SK-N-SH (cell line): ENCODE results near the gene TMEM63B. TPM values are rescaled to one million over a fixed set of nuclear protein-coding genes. Genes with fewer than 3 reads are reported as not detected.

Experiments
- CTCF ChIA-PET: fragments of 300-600, 350-600 bp; formaldehyde crosslinking; extraction: SDS; loops from one replicate; lab custom pipeline; 2021; lab: Yijun Ruan, JAX
- POLR2A ChIA-PET: fragments of 350-600 bp; sonication (Branson Sonifier 250); formaldehyde crosslinking; extraction: SDS; loops from one replicate; lab custom pipeline; 2020; ENCODE audit warnings: antibody characterized with exemption, inconsistent platforms; lab: Yijun Ruan, JAX
- DNase-seq: peaks from one replicate; pipeline ENCODE4 v3.0.0; 2012
- H2AFZ ChIP-seq: fragments of 200-600 bp; sonication (generic); 2 replicates; pipeline ENCODE4 v1.8.1; 2016; ENCODE audit warnings: antibody characterized with exemption, mild to moderate bottlenecking, low read depth
- H3F3A ChIP-seq: fragments of 200-600 bp; sonication (generic); replicated peaks from 2 replicates; pipeline ENCODE3; 2016; ENCODE audit warnings: antibody characterized with exemption, mild to moderate bottlenecking; ENCODE audit not compliant: insufficient read depth
- H3K27ac ChIP-seq, 2 experiments: fragments of 200-500 bp in 1 of 2; fragments of 200-600 bp in 1 of 2; sonication (Bioruptor generic) in 1 of 2; sonication (generic), shearing (Covaris generic) in 1 of 2; 2 replicates each; pipeline versions ENCODE4 v1.5.1 to v1.6.1; 2014 to 2016; ENCODE audit warnings: low read depth in 2 of 2, inconsistent platforms in 1 of 2, low read length in 1 of 2, mild to moderate bottlenecking in 1 of 2, mixed read lengths in 1 of 2
- H3K27me3 ChIP-seq: fragments of 200-600 bp; sonication (generic), shearing (Covaris generic); 2 replicates; pipeline ENCODE4 v1.6.1; 2016; ENCODE audit warnings: mixed run types; ENCODE audit not compliant: insufficient read depth
- H3K36me3 ChIP-seq, 2 experiments: fragments of 200-500 bp in 1 of 2; fragments of 200-600 bp in 1 of 2; sonication (Bioruptor generic) in 1 of 2; sonication (generic) in 1 of 2; replicated peaks in 1 of 2; 2 replicates each; pipeline versions ENCODE3 to v1.5.1; 2014 to 2016; ENCODE audit warnings: low read length in 1 of 2, mild to moderate bottlenecking in 1 of 2; ENCODE audit not compliant: insufficient read depth in 2 of 2, control insufficient read depth in 1 of 2
- H3K4me1 ChIP-seq, 2 experiments: fragments of 200-500 bp in 1 of 2; fragments of 200-600 bp in 1 of 2; sonication (Bioruptor generic) in 1 of 2; sonication (generic), shearing (Covaris generic) in 1 of 2; 2 replicates each; pipeline versions ENCODE4 v1.5.1 to v1.6.1; 2014 to 2016; ENCODE audit warnings: low read depth in 1 of 2, low read length in 1 of 2, mixed run types in 1 of 2; ENCODE audit not compliant: insufficient read depth in 2 of 2, control insufficient read depth in 1 of 2
- H3K4me2 ChIP-seq: fragments of 200-600 bp; sonication (generic), shearing (Covaris generic); 2 replicates; pipeline ENCODE4 v1.6.1; 2017; ENCODE audit warnings: mixed run types
- H3K4me3 ChIP-seq, 2 experiments: fragments of 200-500 bp in 1 of 2; fragments of 200-600 bp in 1 of 2; sonication (Bioruptor generic) in 1 of 2; sonication (generic), shearing (Covaris generic) in 1 of 2; 2 replicates each; pipeline versions ENCODE4 v1.5.1 to v1.8.1; 2014 to 2016; ENCODE audit warnings: low read depth in 2 of 2, inconsistent platforms in 1 of 2, low read length in 1 of 2, mild to moderate bottlenecking in 1 of 2, mixed read lengths in 1 of 2, moderate library complexity in 1 of 2
- H3K79me2 ChIP-seq: fragments of 200-600 bp; sonication (generic); 2 replicates; pipeline ENCODE4 v1.8.1; 2017; ENCODE audit warnings: mild to moderate bottlenecking; ENCODE audit not compliant: insufficient read depth
- H3K9ac ChIP-seq: fragments of 200-600 bp; sonication (generic); 2 replicates; pipeline ENCODE4 v1.6.1; 2017; ENCODE audit warnings: mixed run types
- H3K9me2 ChIP-seq: fragments of 200-600 bp; sonication (generic); 2 replicates; pipeline ENCODE4 v1.6.1; 2017; ENCODE audit warnings: mixed run types
- H3K9me3 ChIP-seq: fragments of 200-600 bp; sonication (generic); 2 replicates; pipeline ENCODE4 v1.6.1; 2017; ENCODE audit warnings: mixed run types, mild to moderate bottlenecking, moderate library complexity
- H4K20me1 ChIP-seq: fragments of 200-600 bp; sonication (generic); 2 replicates; pipeline ENCODE4 v1.6.1; 2017; ENCODE audit warnings: mild to moderate bottlenecking, mixed run types; ENCODE audit not compliant: insufficient read depth
- CTCF ChIP-seq: fragments of 200-600 bp; sonication (generic); IDR thresholded peaks from 2 replicates; pipeline ENCODE4 v1.6.1; 2017; ENCODE audit warnings: antibody characterized with exemption, mild to moderate bottlenecking, moderate library complexity
- FOSL2 ChIP-seq: IDR thresholded peaks from 2 replicates; pipeline ENCODE4 v1.4.0; 2012; ENCODE audit warnings: low read depth, mild to moderate bottlenecking, moderate library complexity, borderline replicate concordance
- GATA2 ChIP-seq: sonication (generic); formaldehyde crosslinking; IDR thresholded peaks from 2 replicates; pipeline ENCODE4 v1.5.0; 2020; ENCODE audit warnings: mild to moderate bottlenecking, missing genetic modification reagents
- IRF3 ChIP-seq: fragments of 150-350 bp; IDR thresholded peaks from 2 replicates; pipeline ENCODE4 v1.6.1; 2016; ENCODE audit warnings: mild to moderate bottlenecking, low read depth, low read length
- JUND ChIP-seq: IDR thresholded peaks from 2 replicates; pipeline ENCODE4 v1.4.0; 2012
- MAX ChIP-seq: IDR thresholded peaks from 2 replicates; pipeline ENCODE4 v1.4.0; 2012; ENCODE audit warnings: low read depth
- MEF2A ChIP-seq: IDR thresholded peaks from 2 replicates; pipeline ENCODE4 v1.4.0; 2012; ENCODE audit warnings: low read depth, borderline replicate concordance
- NFIC ChIP-seq: IDR thresholded peaks from 2 replicates; pipeline ENCODE4 v1.4.0; 2012; ENCODE audit warnings: borderline replicate concordance
- PBX3 ChIP-seq: IDR thresholded peaks from 2 replicates; pipeline ENCODE4; 2012
- POLR2AphosphoS5 ChIP-seq: IDR thresholded peaks from 2 replicates; pipeline ENCODE4 v1.6.1; 2012; ENCODE audit warnings: low read depth, low read length
- RAD21 ChIP-seq: IDR thresholded peaks from 2 replicates; pipeline ENCODE4 v1.6.1; 2012; ENCODE audit warnings: mild to moderate bottlenecking, low read length
- REST ChIP-seq: IDR thresholded peaks from 2 replicates; pipeline ENCODE4 v1.6.1; 2012; ENCODE audit warnings: mild to moderate bottlenecking, low read depth, low read length, moderate library complexity
- RFX5 ChIP-seq: IDR thresholded peaks from 2 replicates; pipeline ENCODE4 v1.6.1; 2012; ENCODE audit warnings: mild to moderate bottlenecking, improper control_type of control experiment, low read length
- RXRA ChIP-seq: IDR thresholded peaks from 2 replicates; pipeline ENCODE4 v1.4.0; 2012; ENCODE audit warnings: low read depth, mild to moderate bottlenecking, borderline replicate concordance
- TCF12 ChIP-seq: IDR thresholded peaks from 2 replicates; pipeline ENCODE4 v1.4.0; 2012
- TEAD4 ChIP-seq: IDR thresholded peaks from 2 replicates; pipeline ENCODE4 v1.4.0; 2012; ENCODE audit warnings: mild to moderate bottlenecking, borderline replicate concordance; ENCODE audit not compliant: insufficient read depth
- USF1 ChIP-seq: IDR thresholded peaks from 2 replicates; pipeline ENCODE4 v1.4.0; 2012; ENCODE audit warnings: low read depth, borderline replicate concordance
- USF2 ChIP-seq: fragments of 150-350 bp; IDR thresholded peaks from 2 replicates; pipeline ENCODE4 v1.6.1; 2017; ENCODE audit warnings: antibody characterized with exemption, low read length, low read depth, borderline replicate concordance
- WGBS: methylation state at CpG from one replicate; pipeline ENCODE4 v1.1.6; 2017; ENCODE audit warnings: low lambda C conversion rate; 5-methylcytosine and 5-hydroxymethylcytosine counted together
- polyA plus RNA-seq, 3 experiments: library from polyadenylated mRNA; depleted of rRNA; stranded (reverse); fragments of >200 nt; gene quantifications; 2 replicates each; pipeline ENCODE4 v1.2.3, GENCODE V29; 2012

Gene TMEM63B
- polyA plus RNA-seq, 1 of the 3 experiments (the other 2 are of a cell fraction) = 52.7 TPM

- CTCF ChIA-PET = interaction anchor here (1.3 to 12.1 kb wide), 6 partner anchors 10 to 188 kb away, joined by 3 to 103 read pairs (median 4); no protein-coding TSS in a partner anchor
- H3K4me2 ChIP-seq = peak overlapping the region; percentile 66
- POLR2A ChIA-PET = no interaction called here
- TF ChIP-seq TCF12 = peak; percentile 45; the same call in 1 of the 2 replicates
- 0 out of 2 replicates have a peak, but pooled peaks have one; percentile 9 for TF ChIP-seq POLR2AphosphoS5
- TF ChIP-seq MAX = 0 out of 2 replicates have a peak, but pooled peaks have one; percentile 21
- no peak for TF ChIP-seq GATA2 (CRISPR knock-in tag)
- TF ChIP-seq RXRA = peak; percentile 12; the same call in 1 of the 2 replicates
- TF ChIP-seq REST = no peak
- no peak for TF ChIP-seq USF2
- TF ChIP-seq NFIC = peak; percentile 18; the same call in 1 of the 2 replicates
- TF ChIP-seq USF1 = no peak
- peak; percentile 30; the same call in 1 of the 2 replicates for TF ChIP-seq FOSL2
- TF ChIP-seq JUND = peak; percentile 49; the same call in 1 of the 2 replicates
- 0 out of 2 replicates have a peak, but pooled peaks have one; percentile 26 for TF ChIP-seq PBX3
- no peak for TF ChIP-seq CTCF
- no peak for TF ChIP-seq TEAD4
- no peak for TF ChIP-seq RFX5
- no peak for TF ChIP-seq RAD21
- TF ChIP-seq MEF2A = no peak
- no peak for TF ChIP-seq IRF3
- H3K9me3 ChIP-seq = no peaks in the 10 kb centered on the region
- H3K36me3 ChIP-seq = peaks cover 15 to 22% of the 10 kb centered on the region in 2 experiments
- H3K79me2 ChIP-seq = peaks cover 84% of the 10 kb centered on the region
- WGBS = 29% methylated on average over 4 of the region's 4 CpGs
- no peak overlapping the region for H2AFZ ChIP-seq
- H3F3A ChIP-seq = peaks cover 7% of the 10 kb centered on the region
- peaks cover 25% of the 10 kb centered on the region for H4K20me1 ChIP-seq
- H3K4me3 ChIP-seq = peak overlapping the region in 1 of 2 experiments; percentile 4; a peak in 1 of 4 replicates
- peak overlapping the region; percentile 46; the same call in 1 of the 2 replicates for H3K9ac ChIP-seq
- H3K9me2 ChIP-seq = no peaks in the 10 kb centered on the region
- peak overlapping the region; percentile 61 to 77 for H3K27ac ChIP-seq
- peaks cover 20 to 33% of the 10 kb centered on the region in 2 experiments; a peak in 2 of 4 replicates for H3K4me1 ChIP-seq
- no peaks in the 10 kb centered on the region for H3K27me3 ChIP-seq
- DNase-seq = no peak
Observed at GRCh38 chr6:44116641-44117382, 10.5 kb upstream of the TMEM63B start.
